OCI-M1 (cell line): ENCODE measurements around the gene FUOM.

Experiments used
- DNase-seq: peaks from one replicate; lab custom pipeline; 2025; lab: John Stamatoyannopoulos, UW

Gene FUOM

GRCh38 chr10:133366751-133367150, 8.9 kb upstream of the FUOM start:
- DNase-seq: no peak

DNA sequence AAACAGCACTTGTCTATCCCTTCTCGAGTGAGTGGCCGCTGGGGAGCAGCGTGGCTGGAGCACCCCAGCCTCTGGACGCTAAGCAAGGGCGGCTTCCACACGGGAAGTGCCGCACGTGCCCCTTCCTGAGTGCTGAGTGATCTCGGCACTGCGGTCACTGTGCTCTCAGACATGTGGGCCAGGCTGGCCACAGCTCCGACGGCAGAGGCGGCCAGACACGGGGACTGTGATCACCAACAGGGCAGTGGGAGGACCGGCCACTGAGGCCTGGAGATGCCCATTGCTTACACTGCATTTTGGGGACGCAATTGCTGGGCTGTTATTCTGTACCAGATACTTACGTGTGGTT, 8.3 kb upstream of the FUOM start:
- DNase-seq: no peak

GRCh38 chr10:133365461-133366129, 7.8 kb upstream of the FUOM start:
- DNase-seq: no peak

- DNase-seq: no peak
Observed at GRCh38 chr10:133364645-133365431, 7.0 kb upstream of the FUOM start.

GRCh38 chr10:133362846-133363245, 5.0 kb upstream of the FUOM start:
- no peak for DNase-seq

GRCh38 chr10:133361773-133362441, 4.1 kb upstream of the FUOM start:
- DNase-seq: no peak

- no peak for DNase-seq
Observed at GRCh38 chr10:133361227-133361626, 3.4 kb upstream of the FUOM start.

GRCh38 chr10:133359972-133360610, 2.3 kb upstream of the FUOM start:
- DNase-seq: peak; percentile 68

- DNase-seq: no peak
Observed at GRCh38 chr10:133359554-133359971, 1.7 kb upstream of the FUOM start.

DNA sequence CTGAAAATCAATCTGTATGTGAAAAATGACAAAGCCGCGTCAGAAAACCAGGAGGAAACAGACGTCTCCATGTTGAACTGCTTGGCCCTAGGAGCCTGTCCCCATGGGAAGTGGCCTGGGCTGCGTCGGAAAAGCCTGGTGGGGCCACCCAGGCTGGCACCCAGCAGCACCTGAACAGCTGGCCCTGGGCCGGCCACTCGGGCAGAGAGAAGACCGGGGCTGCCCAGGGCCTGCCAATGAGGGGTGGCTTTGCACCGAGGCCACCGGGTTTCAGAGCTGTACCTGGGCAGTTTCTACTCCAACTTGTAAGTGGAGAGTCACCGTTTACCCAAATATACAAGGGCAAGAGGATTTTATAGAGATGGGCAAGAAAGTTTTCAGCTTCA, 1.1 kb upstream of the FUOM start:
- DNase-seq: no peak

GRCh38 chr10:133358162-133358924, 524 bp upstream of the FUOM start:
- DNase-seq: no peak

GRCh38 chr10:133356549-133357284, 1.1 kb downstream of the FUOM start:
- DNase-seq: no peak

- no peak for DNase-seq
Observed at GRCh38 chr10:133355991-133356390, 1.8 kb downstream of the FUOM start.

DNA sequence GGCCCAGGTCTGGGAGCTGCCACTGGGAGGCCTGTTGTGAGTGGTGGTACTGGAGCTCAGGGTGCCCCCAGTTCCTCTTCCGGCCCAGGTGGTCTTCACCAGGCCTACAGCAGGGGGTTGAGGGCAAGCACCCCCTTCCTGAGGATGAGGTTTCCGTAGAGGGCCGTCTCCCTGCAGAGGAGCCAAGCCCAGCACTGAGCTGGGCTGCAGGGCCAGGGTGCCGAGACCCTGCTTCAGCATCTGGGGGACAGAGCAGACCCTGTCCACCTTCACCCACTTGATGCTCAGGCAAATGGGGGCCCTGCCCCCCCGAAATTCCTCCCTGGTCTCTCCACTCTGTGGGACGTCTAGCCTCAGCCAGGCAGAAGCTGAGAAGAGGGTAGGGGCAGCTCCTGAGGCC, 2.6 kb downstream of the FUOM start:
- no peak for DNase-seq

- no peak for DNase-seq
Observed at GRCh38 chr10:133354672-133355240, 3.1 kb downstream of the FUOM start.

DNA sequence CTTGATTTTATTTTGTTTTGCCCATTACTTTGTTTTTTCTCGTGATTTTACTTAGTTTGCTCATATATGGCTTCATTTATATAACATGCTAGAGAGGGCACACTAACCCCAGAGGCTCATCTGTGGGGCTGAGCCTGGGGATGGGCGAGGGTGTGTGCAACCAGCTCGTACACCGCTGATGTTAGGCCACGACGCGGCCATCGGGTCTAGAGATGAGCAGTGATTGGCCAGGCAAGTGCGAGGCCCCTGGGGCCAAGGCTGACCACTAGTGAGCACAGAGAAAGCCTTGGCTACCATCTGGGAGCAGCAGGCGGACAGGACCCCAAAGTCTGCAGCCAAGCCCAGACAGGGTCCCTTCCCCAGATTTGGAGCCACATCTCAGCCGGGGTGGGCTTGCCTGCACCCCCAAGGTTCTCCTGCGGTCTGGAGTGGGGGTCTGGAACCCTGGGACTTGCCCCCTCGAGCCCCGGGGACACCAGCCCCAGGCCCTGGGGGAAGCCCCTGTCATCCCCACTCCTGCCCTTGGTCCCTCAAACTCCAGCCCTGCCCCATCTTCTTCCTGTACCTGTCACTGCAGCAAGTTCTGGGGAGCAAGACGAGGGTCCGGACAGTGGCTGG, 3.7 kb downstream of the FUOM start:
- DNase-seq: no peak

DNA sequence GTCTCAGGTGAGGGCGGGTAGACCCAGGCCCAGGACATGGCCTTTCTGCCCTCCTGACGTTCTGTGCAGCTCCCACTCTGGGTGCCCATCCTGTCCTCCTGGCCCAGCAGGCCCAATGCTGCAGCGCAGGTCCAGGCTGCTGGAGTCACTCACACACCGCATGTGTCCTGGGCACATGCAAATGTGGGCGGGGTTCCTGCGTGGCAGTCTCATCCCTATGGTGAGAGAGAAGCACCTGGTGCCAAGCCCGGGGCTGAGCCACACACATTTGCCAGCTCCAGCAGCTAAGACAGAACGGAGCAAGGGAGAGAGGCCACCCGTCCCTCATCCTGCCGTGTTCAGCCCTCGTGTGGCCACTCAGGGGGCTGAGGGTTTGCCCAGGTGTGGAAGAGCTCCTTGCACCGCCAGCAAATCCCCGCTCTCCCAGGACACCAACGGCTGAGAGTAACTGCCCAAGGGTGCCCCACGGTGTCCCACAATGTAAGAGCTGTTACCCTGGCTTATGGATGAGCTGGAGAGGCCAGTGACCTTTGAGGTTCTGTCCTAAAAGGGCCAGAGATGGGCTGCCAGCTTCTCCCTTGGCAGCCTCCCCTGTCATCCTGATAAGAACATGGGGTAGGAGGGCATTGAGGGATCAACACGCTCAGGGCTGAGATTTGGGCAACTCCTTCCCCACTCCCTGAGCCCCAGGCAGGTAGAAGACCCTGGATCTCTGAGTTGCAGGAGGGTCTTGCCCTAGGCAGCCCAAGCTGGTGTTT, 4.4 kb downstream of the FUOM start:
- no peak for DNase-seq

DNA sequence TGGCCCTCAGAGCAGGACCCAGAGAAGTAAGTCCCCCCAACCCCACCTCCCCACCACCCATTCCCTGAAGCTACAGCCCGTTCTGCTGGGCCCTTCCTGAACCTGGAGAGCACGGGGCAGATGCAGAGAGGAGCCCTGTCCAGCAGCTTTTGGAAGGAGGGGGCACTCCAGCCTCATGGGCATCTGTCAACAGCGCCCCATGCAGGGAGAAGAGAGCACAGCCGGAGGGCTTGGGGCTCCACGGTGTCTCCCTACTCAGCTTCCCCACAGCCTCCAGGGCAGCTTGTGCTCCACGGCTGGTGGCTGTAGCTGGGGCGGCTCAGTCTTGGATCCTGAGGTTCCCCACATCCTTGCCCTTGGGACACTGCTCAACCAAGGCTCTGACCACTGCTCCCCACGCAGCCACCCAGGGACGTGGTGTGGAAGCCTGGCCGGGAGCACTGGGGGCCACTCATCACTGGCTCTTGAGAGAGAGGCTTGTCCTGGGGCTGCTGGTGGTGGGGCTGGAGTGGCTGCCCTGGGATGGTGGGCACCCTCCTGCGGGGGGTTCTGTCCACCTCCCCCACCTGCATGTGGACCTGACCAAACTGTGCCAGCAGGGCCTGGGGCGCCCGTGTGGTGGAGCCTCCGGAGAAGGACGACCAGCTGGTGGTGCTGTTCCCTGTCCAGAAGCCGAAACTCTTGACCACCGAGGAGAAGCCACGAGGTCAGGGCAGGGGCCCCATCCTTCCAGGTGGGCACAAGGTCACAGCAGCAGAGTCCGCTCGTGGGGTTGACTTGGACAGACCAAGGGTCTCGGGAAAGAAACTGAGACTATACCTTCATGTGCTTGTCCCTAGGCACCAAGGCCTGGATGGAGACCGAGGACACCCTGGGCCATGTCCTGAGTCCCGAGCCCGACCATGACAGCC, 6.2 kb downstream of the FUOM start:
- DNase-seq: no peak

DNA sequence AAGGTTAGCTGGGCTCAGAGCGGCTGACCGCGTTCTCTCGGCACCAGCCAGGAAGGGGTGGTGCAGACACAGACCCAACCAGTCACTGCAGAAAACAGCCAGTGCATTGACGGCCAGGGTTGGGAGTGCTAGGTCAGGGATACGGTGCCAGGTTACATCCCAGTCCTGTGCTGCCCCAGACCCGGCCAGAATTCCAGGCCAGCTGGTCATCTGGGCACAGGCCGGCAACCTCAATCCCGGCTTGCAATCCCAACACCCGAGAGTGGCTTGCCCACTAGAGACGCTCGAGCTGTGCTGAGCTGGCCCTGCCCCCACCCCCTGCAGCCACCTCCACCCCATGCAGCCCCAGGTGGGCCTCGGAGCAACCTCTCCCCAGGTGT, 6.9 kb downstream of the FUOM start:
- no peak for DNase-seq
